Measurements from ENCODE around the gene PRAC1.

PRAC1 gene

DNA sequence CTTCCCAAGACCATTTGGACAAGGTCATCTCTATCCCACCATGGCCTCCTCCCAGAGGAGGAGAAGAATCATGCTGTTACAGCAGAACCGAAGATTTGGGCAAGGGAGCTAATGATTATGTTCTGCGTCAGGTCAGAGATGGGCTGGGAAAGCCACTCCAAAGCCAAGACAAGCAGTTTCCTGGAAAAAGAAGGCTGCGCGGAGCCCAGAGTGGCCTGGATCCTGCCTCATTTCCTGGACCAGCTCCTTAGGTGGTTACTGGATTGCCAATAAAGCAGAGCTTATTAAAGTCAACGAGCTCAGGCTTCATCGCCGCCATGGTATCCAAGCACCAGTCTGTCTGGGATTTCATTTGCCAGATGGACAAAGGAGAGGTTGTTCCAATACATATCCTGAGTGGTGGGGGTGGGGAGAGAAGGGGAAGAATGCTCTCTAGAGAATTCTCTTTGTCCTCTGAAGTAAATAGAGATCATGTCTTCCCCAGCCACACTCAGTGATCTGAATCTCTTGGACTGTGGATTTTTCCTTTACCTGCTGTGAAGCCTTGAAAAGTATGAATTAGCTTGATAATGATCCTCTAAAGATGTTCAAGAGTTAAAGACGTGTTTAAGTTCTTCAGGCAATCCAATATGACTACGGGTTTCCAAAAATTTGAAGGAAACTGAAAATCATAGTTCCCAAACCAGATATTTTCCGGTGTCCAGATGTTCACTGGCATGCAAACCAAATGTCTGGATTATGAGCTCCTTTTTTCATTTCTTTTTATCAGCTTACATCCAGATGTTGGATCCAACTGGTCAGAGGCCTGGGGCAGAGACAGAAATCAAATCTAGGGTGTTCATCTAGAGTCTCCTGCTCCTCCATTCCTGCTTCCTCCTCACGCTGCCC lies 17.7 kb downstream of the PRAC1 start:
- peak; percentile 95 for DNase-seq (ENCODE audit: low spot score)

DNA sequence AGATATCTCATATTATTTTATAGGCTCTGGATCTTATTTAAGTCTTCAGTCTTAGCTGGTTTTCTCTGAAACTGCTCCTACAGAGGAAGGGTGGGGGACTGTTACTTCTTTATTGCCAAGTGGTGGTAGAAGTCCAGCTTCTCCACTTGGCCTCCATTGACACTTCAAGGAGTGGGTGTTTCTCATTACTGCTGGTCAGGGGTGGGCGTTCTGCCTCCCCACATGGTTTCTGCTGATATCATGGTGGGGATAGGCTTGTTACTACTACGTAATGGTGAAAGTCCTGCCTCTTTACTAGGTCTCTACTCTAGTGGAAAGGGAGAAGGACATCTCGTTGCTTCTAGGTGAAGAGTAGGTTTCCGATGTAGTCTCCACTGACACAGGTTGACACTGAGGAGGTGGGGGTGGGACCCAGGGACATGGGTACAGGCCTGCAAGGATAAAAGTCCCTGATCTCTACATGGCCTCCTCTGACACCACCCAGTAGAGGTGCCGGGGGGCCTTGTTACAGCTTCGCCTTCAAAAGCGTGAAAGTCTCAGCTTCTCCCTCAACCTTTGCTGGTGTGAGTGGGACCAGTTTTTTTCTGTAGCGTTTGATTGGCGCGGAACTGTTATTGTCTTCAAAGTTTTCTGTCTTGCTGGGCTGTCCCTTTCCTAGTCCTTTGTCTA lies 20.3 kb downstream of the PRAC1 start:
- DNase-seq (ENCODE audit: low spot score), result no peak

DNA sequence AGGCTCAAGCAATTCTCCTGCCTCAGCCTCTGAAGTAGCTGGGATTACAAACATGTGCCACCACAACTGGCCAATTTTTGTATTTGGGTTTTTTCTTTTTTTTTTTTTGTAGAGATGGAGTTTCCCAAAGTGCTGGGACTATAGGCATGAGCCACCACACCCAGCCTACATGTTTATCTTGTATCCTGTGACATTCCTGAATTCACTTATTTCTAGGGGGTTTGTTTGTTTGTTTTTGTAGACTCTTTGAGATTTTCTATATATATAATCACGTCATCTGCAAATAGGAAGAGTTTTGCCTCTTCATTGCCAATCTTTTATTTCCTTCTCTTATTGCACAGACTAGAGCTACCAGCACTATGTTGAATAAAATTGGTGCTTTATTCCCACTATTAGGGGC lies 29.1 kb downstream of the PRAC1 start:
- no peak for DNase-seq (ENCODE audit: low spot score)

DNA sequence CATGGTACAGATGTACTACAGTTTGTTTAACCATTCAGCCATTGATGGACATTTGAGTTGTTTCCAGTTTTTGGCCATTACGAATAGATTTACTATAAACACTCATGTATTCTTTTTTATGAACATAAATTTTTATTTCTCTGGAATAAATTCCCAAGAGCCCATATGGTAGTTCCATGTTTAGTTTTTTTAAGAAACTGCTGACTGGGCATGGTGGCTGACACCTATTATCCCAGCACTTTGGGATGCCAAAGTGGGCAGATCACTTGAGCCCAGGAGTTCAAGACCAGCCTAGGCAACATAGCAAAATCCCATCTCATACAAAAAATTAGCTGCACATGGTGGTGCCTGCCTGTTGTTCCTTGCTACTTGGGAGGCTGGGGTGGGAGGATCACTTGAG lies 30.3 kb downstream of the PRAC1 start:
- no peak for DNase-seq (ENCODE audit: low spot score)

DNA sequence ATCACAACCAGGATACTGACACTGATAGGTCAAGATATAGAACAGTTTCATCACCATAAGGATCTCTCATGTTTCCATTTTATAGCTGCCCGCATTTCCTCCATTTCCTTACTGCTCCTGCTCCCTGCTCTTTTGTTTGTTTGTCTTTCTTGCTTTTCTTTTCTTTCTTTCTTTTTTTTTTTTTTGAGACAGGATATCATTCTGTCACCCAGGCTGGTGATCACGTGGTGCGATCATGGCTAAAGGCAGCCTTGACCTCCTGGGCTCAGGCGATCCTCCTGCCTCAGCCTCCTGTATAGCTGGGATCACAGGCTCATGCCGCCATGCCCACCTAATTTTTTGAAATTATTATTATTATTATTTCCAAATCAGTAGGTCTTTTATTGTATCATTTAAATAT lies 31.7 kb downstream of the PRAC1 start:
- DNase-seq (ENCODE audit: low spot score), result no peak

DNA sequence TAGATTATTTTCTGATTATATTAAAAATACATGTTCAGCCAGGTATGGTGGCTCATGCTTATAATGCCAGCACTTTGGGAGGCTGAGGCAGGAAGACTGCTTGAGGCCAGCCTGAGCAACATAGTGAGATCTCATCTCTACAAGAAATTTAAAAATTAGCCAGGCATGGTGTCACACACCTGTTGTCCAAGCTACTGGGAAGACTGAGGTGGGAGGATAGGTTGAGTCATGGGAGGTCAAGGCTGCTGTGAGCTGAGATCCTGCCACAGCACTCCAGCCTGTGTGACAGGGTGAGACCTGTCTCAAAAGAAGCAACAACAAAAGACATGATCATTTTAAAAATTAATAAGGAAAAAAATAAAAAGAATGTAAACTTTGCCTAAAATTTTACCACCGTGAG lies 40.7 kb downstream of the PRAC1 start:
- DNase-seq (ENCODE audit: low spot score), result no peak

DNA sequence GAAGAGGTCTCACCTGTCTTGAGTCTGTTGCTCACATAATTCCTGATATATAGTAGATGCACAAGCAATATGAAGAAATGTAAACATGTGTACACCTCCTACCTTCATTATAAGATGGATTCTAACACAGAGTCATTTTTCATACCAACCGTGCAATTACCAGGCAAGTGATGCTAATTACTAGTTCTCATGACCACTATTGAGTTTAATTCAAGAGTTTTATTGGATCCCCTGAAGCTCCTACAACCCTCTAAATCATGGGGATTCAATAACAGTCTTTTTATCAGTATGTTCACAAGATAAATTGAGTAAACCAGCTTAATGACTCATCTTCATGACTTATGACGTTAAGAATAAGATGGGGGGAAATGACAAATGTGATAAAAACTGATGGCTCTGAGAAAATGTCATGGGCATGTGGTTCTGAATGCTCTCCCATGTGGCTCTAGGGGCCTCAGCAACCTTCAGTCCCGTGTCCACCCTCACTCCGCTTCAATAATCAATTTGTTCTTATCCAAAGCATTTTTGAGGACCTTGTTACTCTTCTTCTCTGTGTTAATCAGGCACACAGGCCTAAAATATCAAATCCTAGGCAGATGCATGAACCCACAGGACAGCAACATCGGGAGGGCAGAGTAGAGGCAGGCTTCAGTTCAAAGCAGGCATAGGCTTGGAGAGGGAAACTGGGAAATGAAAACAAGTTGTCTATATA lies 42.8 kb downstream of the PRAC1 start:
- peak; percentile 30 for DNase-seq (ENCODE audit: low spot score)

DNA sequence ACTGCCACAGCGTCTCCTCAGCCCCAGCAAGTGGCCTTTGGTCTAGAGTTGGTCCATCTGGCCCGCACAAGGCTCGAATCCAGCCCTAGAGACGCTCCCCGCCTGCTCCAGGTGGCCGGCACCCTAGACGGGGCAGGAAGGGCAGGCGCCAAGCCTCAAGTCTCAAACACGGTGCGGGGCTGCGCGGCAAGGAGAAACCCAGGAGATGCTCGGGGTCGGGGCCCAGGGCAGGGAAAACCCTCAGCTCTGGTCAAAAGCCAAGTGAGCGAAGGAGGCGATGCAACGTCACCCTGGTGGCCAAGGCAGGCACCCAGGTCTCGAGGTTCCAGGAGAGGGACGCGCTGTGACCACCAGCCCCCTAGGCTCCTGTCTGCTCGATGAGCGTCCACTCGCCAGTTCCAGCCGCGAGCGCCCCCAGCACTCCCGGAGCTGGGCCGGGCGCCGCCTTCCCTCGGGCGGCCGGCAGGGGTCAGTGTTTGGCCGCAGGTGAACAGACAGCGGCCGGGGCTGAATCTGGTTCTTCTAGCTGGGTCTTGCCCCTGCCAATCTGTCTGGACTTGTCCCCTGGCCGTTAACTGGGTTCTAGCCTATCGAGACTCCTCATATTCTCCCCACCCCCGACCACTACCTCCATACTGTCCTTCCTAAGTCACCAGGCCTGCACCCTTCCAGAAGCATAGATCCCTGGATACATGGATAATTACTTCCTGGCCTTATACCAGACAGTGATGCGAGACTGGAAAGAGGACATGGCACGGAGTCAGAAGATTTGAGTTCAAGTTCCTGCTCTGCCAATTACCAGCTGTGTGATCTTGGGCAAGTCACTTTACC lies 44.0 kb downstream of the PRAC1 start:
- peak; percentile 56 for DNase-seq (ENCODE audit: low spot score)

DNA sequence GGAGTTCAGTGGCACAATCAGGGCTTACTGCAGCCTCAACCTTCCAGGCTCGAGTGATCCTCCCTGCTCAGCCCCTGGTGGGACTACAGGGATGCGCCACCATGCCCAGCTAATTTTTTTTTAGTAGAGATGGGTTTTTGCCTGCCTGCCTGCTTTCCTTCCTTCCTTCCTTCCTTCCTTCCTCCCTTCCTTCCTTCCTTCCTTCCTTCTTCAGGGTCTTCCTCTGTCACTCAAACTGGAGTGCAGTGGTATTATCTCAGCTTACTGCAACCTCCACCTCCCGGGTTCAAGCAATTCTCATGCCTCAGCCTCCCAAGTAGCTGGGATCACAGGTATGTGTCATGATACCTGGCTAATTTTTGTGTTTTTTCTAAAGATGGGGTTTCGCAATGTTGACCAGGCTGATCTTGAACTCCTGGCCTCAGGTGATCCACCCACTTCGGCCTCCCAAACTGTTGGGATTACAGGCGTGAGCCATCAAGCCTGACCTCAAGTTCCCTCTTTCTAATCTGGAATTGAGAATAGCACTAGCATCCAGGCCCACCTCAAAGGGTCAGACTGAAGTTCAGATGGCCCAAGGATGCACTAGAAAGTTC lies 45.3 kb downstream of the PRAC1 start:
- DNase-seq (ENCODE audit: low spot score), result no peak

DNA sequence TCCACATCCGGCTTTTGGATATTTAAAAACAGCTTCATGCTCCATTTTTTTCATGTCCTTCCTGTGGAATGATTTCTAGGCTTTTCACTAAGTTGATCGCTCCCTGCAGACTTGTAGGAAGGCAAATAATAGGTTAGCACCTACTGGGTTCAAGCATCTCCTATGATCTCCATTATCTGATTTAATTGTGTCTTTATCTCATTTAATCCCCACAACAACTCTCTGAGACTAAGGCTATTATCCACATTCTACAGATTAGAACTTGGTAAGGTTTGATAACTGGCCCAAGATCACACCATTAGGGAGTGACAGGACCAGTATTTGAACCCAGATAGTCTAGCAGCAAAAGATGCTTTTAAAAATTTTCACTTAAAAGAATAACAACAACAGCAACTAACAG lies 50.0 kb downstream of the PRAC1 start:
- DNase-seq (ENCODE audit: low spot score), result no peak
